HUDEP-2 (cell line): ENCODE measurements around the gene ZW10.
"Not testable (repeated sequence)": the region's sequence is repeated elsewhere in the genome, so short reads cannot be mapped to it uniquely, and the experiment has no call there.

Experiments
- DNase-seq, 76 experiments: peaks; one replicate each; lab custom pipeline; 2025; ENCODE audit not compliant: unreplicated experiment in 76 of 76; lab: John Stamatoyannopoulos, UW

ZW10 gene

GRCh38 chr11:113764527-113765219 is 8.8 kb downstream of the ZW10 start:
- no peak for DNase-seq

- DNase-seq = not testable (repeated sequence)
Observed at GRCh38 chr11:113763040-113763439, 10.5 kb downstream of the ZW10 start.

- no peak for DNase-seq
Observed at GRCh38 chr11:113760241-113760640, 13.3 kb downstream of the ZW10 start.

- no peak for DNase-seq
Observed at GRCh38 chr11:113752932-113753331, 20.6 kb downstream of the ZW10 start.

GRCh38 chr11:113736323-113736722 is 37.2 kb downstream of the ZW10 start:
- DNase-seq = no peak

DNA sequence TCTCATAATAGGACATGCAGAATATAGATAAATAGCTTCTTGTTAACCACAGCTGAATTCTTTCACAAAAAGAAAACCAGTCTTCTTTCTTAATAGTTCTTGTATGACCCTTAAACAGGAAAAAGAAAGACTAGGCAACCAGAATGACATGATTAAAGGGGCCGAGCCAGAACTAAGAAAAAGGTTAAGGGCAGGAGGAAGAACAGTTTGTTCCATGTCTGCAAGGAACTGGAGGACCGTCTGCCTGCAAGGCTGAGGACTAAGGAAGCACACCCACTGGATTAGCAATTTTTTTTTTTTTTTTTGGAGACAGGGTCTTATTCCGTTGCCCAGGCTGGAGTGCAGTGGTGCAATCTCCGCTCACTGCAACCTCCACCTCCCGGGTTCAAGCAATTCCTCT is 41.4 kb downstream of the ZW10 start:
- DNase-seq = no peak

DNA sequence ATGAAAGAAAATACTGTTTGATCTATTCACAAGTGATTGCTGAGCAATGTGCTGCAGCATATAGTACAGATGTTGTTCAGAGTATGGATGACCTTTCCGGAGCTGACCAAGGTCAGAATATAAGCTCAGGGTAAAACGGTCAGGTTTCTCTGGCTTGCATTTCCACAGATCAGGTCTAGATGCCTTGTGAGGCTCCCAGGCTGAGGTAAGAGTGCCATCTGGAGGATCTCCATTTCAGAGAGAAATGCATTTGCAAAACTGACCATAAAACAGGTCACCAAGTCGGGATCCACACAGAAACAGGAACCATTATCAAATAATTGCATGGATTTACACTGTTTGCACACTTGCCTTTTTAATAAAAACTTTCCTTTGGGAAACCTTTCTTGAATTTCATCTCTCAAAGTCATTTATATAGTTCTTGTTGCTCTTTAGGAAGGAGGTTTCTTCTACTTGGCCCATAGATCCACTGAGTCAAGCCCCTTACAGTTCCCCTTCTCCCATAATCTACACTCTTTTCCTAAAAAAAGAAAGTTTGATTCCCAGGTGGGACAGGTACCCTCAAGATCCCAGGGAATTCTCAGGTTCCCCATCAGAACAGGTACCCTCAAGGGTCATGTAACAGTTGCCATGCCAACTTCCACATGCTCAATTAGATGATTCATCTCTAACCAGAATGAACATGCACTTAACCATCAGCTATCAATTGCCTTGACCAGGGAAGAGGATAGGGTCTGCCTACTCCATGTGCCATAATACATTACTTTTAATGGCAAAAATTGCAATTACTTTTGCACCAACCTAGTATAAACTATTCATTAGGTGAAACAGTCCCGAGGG is 42.4 kb downstream of the ZW10 start:
- DNase-seq = peak in 30 of 76 experiments; percentile 0 to 56 (median 16)

DNA sequence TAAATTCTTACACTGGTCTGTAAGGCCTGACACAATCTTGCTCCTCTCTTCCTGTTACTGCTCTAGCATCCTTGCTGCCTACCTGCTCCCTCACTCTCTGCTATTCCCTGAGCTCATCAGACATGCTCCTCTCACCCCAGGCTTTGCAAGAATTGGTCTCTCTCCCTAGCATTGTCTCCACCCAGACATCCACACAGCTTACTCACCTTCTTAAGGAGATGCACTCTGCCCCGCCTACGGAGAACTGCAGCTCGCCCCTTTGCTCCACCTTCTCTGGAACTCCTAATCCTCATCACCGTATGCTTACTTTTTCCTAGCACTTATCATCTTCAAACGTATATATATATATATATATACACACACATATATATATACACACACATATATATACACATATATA is 44.0 kb downstream of the ZW10 start:
- no peak for DNase-seq

- DNase-seq = no peak
Observed at GRCh38 chr11:113728814-113729213, 44.7 kb downstream of the ZW10 start.

DNA sequence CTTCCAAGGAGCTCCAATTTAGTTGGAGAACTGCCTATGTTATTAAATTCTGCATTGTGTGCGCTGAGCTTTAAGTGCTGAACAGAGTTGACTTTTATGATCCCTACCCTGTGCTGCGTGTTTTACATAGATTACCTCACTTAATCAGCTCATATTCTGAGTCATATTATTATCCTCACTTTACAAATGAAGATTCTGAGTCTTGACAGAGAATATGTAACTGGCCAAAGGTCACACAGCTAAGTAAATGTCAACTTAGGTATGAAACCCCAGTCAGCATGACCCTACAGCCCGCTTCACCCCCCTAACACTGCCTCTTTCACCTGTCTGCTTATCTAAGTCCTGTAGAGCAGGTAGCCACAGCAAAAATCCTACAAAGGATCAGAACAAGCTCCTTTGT is 47.6 kb downstream of the ZW10 start:
- no peak for DNase-seq

DNA sequence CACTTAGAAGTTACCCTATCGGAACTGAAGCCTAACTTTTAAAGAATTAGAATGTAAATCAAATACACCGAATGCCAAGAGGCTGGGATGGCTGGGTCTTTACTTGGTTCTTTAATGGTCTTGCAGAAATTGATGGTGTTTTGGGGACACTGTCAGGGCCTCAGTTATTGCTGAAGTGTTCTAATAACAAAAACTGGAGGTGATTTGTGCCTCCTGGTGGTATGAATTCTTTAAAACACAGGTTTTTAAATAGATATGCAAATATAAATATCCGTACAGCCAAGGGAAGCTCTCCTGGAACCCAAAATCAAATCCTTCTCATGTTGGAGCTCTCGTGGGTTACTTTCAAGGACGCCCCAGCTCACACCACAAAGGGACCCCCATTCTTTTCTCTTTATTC is 48.1 kb downstream of the ZW10 start:
- no peak for DNase-seq

GRCh38 chr11:113724778-113725177 is 48.7 kb downstream of the ZW10 start:
- DNase-seq = no peak

DNA sequence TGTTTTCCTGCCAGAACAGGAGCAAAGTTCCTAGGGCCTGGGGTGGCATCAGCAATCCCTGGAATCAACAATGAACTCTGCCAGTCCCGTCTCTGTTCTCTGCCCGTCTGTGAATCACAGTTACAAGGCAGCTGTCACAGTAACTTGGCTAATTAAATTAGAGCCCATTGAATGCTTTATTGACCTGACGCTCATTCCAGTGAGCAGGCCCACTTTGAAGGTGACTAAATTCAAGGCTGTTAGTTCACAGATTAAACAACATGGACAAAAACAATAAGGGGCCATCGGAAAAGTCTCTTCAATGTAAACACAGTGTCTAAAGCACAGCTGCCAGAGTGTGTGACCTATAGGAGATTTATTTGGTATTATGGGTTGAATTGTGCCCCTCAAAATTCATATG is 49.7 kb downstream of the ZW10 start:
- no peak for DNase-seq

- no peak for DNase-seq
Observed at GRCh38 chr11:113722934-113723333, 50.6 kb downstream of the ZW10 start.

DNA sequence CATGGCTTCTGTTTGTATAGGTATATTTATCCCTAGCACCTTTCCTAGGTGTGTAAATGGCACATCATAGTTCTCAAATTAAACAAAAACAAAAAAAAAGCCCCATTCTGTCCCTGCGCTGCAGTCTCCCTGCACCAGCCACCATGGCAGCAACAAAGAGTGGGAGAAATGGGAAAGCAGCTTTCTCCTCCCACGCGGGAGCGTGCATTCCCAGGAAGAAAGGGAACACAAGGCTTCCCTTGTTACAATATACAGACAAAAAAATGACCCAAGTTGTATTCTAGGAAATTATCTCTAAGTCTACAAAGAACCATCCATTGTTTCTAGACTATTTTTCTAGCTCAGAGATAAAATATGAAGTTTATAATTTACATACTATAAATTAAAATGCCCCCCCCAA is 51.3 kb downstream of the ZW10 start:
- no peak for DNase-seq

GRCh38 chr11:113721462-113722066 is 51.9 kb downstream of the ZW10 start:
- no peak for DNase-seq

GRCh38 chr11:113720478-113720877 is 53.0 kb downstream of the ZW10 start:
- not testable (repeated sequence) for DNase-seq

- DNase-seq = no peak
Observed at GRCh38 chr11:113715882-113716625, 57.4 kb downstream of the ZW10 start.

DNA sequence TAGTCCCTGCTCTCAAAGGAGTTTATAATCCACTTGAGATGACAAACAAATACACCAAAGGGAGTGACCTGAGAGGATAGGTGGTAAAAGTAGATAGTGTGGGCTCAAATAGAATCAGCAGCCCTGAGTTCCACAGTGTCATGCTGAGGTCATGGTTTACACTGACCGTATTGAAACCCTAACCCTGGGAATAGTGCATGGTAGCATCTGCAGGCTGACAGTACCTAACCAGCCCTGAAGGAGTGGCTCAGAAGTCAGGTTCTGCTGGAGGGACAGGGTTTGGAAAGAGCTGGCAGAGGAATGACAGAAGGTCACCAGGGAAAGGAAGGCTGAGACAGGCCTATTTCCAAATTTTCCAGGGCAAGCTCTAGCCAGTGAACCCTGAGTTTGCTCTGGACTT is 58.2 kb downstream of the ZW10 start:
- DNase-seq = no peak

DNA sequence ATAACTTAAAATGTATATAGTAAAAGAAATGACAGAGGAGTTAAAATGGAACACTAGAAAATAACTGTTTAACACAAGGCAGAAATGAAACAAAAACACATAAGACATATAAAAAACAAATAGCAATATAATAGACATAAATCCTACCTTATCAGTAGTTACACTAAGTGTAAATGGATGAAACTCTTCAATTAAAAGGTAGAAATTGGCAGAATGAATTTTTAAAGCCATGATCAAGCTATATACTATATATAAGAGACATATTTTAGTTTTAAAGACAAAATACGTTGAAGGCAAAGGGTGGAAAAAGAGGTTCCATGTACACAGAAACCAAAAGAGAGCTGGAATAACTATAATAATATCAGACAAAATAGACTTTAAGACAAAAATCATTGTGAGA is 62.5 kb downstream of the ZW10 start:
- DNase-seq = no peak
